Epithelial cell of esophagus (primary cell): Measurements from ENCODE around the gene TELO2.

Source experiments
- DNase-seq: peaks from one replicate; pipeline ENCODE4 v3.0.0; 2010; ENCODE audit warnings: low read depth
- H3K4me3 ChIP-seq: 2 replicates; pipeline ENCODE4 v1.5.1; 2011; ENCODE audit warnings: mild to moderate bottlenecking, low read length, control low read depth
- CTCF ChIP-seq: IDR thresholded peaks from 2 replicates; pipeline ENCODE4 v1.5.1; 2011; ENCODE audit warnings: low read depth, mild to moderate bottlenecking, low read length, control low read depth, inconsistent platforms; ENCODE audit not compliant: insufficient read depth; ENCODE audit errors: missing control alignments

TELO2 gene

GRCh38 chr16:1453316-1453715 lies 39.8 kb upstream of the TELO2 start:
- H3K4me3 ChIP-seq = no peak overlapping the region
- TF ChIP-seq CTCF = no peak
- no peak for DNase-seq

- no peak for TF ChIP-seq CTCF
- no peak overlapping the region for H3K4me3 ChIP-seq
- DNase-seq = no peak
Measured at GRCh38 chr16:1454561-1454960, 38.6 kb upstream of the TELO2 start.

- TF ChIP-seq CTCF = no peak
- no peak overlapping the region for H3K4me3 ChIP-seq
- no peak for DNase-seq
Measured at GRCh38 chr16:1455190-1456171, 37.7 kb upstream of the TELO2 start.

- TF ChIP-seq CTCF = no peak
- no peak for DNase-seq
- no peak overlapping the region for H3K4me3 ChIP-seq
Measured at GRCh38 chr16:1456951-1457350, 36.2 kb upstream of the TELO2 start.

GRCh38 chr16:1457489-1458245 lies 35.5 kb upstream of the TELO2 start:
- no peak for DNase-seq
- H3K4me3 ChIP-seq = no peak overlapping the region
- TF ChIP-seq CTCF = no peak

GRCh38 chr16:1458336-1458976 lies 34.7 kb upstream of the TELO2 start:
- no peak for TF ChIP-seq CTCF
- H3K4me3 ChIP-seq = no peak overlapping the region
- no peak for DNase-seq
